ENCODE data around the gene AFAP1L2.

Gene AFAP1L2

GRCh38 chr10:114323023-114323422, 81.3 kb downstream of the AFAP1L2 start:
- H3K4me3 ChIP-seq (ENCODE audit: low read depth, low read length): no peak overlapping the region
- no peak for DNase-seq (ENCODE audit: low read depth)
- TF ChIP-seq CTCF (IDR thresholded peaks at IDR 0.05; ENCODE audit: control insufficient read depth, extremely low read depth, insufficient read depth): no peak

- no peak overlapping the region for H3K4me3 ChIP-seq (ENCODE audit: low read depth, low read length)
- DNase-seq (ENCODE audit: low read depth): no peak
- no peak for TF ChIP-seq CTCF (IDR thresholded peaks at IDR 0.05; ENCODE audit: control insufficient read depth, extremely low read depth, insufficient read depth)
Observed at GRCh38 chr10:114322344-114322743, 82.0 kb downstream of the AFAP1L2 start.

GRCh38 chr10:114320249-114321116, 83.8 kb downstream of the AFAP1L2 start:
- no peak for DNase-seq (ENCODE audit: low read depth)
- TF ChIP-seq CTCF (IDR thresholded peaks at IDR 0.05; ENCODE audit: control insufficient read depth, extremely low read depth, insufficient read depth): no peak
- no peak overlapping the region for H3K4me3 ChIP-seq (ENCODE audit: low read depth, low read length)

GRCh38 chr10:114319406-114320248, 84.7 kb downstream of the AFAP1L2 start:
- no peak for TF ChIP-seq CTCF (IDR thresholded peaks at IDR 0.05; ENCODE audit: control insufficient read depth, extremely low read depth, insufficient read depth)
- no peak overlapping the region for H3K4me3 ChIP-seq (ENCODE audit: low read depth, low read length)
- no peak for DNase-seq (ENCODE audit: low read depth)

- TF ChIP-seq CTCF (IDR thresholded peaks at IDR 0.05; ENCODE audit: control insufficient read depth, extremely low read depth, insufficient read depth): no peak
- no peak overlapping the region for H3K4me3 ChIP-seq (ENCODE audit: low read depth, low read length)
- no peak for DNase-seq (ENCODE audit: low read depth)
Observed at GRCh38 chr10:114316744-114317143, 87.6 kb downstream of the AFAP1L2 start.

GRCh38 chr10:114315566-114316420, 88.5 kb downstream of the AFAP1L2 start:
- H3K4me3 ChIP-seq (ENCODE audit: low read depth, low read length): no peak overlapping the region
- DNase-seq (ENCODE audit: low read depth): no peak
- no peak for TF ChIP-seq CTCF (IDR thresholded peaks at IDR 0.05; ENCODE audit: control insufficient read depth, extremely low read depth, insufficient read depth)
